HCT116 (cell line): Measurements from ENCODE around the gene CPNE5. TPM values are rescaled to one million over a fixed set of nuclear protein-coding genes. Genes with fewer than 3 reads are reported as not detected.

ENCODE experiments used
- ATAC-seq: fragments of 200-7000 bp; cut with Tn5 transposase; 2 replicates; pipeline ENCODE4 v1.9.1; 2020; ENCODE audit warnings: mild to moderate bottlenecking, moderate library complexity
- BruUV-seq: library from RNA; stranded (reverse); fragments of 400-500 nt; replicated peaks from 2 replicates; lab custom pipeline; 2021; lab: Mats Ljungman, UMichigan
- CTCF ChIA-PET: fragments of 300-600 bp; sonication (Branson Sonifier 250); formaldehyde crosslinking; loops from one replicate; lab custom pipeline; 2021; ENCODE audit warnings: antibody characterized with exemption; lab: Charles Lee
- POLR2A ChIA-PET: fragments of 300-600, 350-600 bp; sonication (Branson Sonifier 250); formaldehyde crosslinking; loops from one replicate; lab custom pipeline; 2021; ENCODE audit warnings: antibody characterized with exemption; lab: Charles Lee
- RAD21 ChIA-PET, 2 experiments: fragments of 300-600 bp; sonication (Branson Sonifier 250); formaldehyde crosslinking; loops; one replicate each; lab custom pipeline; 2023; ENCODE audit warnings: low total read pairs in 2 of 2; ENCODE audit not compliant: uncharacterized antibody in 2 of 2, unreplicated experiment in 2 of 2, low non-redundant PET in 1 of 2; lab: Charles Lee
- DNase-seq: peaks from one replicate; pipeline ENCODE4 v3.0.0-alpha.2; 2010; ENCODE audit warnings: low read depth, low spot score
- H2AFZ ChIP-seq: fragments of 200-600 bp; shearing (Covaris generic), sonication (generic); 2 replicates; pipeline ENCODE4 v1.6.1; 2017; ENCODE audit warnings: low read depth, mixed run types, mixed read lengths, antibody characterized with exemption, low read length; ENCODE audit not compliant: poor library complexity, severe bottlenecking
- H3K27ac ChIP-seq: 2 replicates; pipeline ENCODE4 v1.5.1; 2012; ENCODE audit warnings: low read depth, low read length
- H3K27me3 ChIP-seq: fragments of 200-600 bp; sonication (generic); 2 replicates; pipeline ENCODE4 v1.6.1; 2016; ENCODE audit warnings: mixed run types, low read length, mixed read lengths; ENCODE audit not compliant: insufficient read depth
- H3K36me3 ChIP-seq, 2 experiments: fragments of 200-500 bp in 1 of 2; fragments of 200-600 bp in 1 of 2; sonication (Bioruptor generic) in 1 of 2; sonication (generic) in 1 of 2; 2 replicates each; pipeline versions ENCODE4 v1.5.1 to v1.6.1; 2014 to 2016; ENCODE audit warnings: low read length in 2 of 2, inconsistent platforms in 1 of 2, mixed read lengths in 1 of 2, mixed run types in 1 of 2; ENCODE audit not compliant: insufficient read depth in 2 of 2, control insufficient read depth in 1 of 2
- H3K4me1 ChIP-seq, 2 experiments: fragments of 200-600 bp in 1 of 2; sonication (generic) in 1 of 2; 2 replicates each; pipeline versions ENCODE4 v1.5.1 to v1.6.1; 2012 to 2017; ENCODE audit warnings: low read length in 2 of 2, inconsistent platforms in 1 of 2, mild to moderate bottlenecking in 1 of 2, mixed read lengths in 1 of 2, mixed run types in 1 of 2, moderate library complexity in 1 of 2; ENCODE audit not compliant: insufficient read depth in 2 of 2, control insufficient read depth in 1 of 2
- H3K4me2 ChIP-seq: fragments of 200-600 bp; sonication (generic); 2 replicates; pipeline ENCODE4 v1.6.1; 2017; ENCODE audit warnings: mixed run types, low read length, mixed read lengths
- H3K4me3 ChIP-seq, 2 experiments: fragments of 200-600 bp in 1 of 2; sonication (generic) in 1 of 2; replicated peaks in 1 of 2; 2 replicates each; pipeline ENCODE4 v1.5.1; 2011 to 2016; ENCODE audit warnings: low read length in 2 of 2, control low read depth in 1 of 2, low read depth in 1 of 2, mild to moderate bottlenecking in 1 of 2, mixed read lengths in 1 of 2, mixed run types in 1 of 2
- H3K79me2 ChIP-seq: fragments of 200-600 bp; sonication (generic); 2 replicates; pipeline ENCODE4 v1.6.1; 2017; ENCODE audit warnings: mild to moderate bottlenecking, mixed run types, low read length, moderate library complexity, mixed read lengths; ENCODE audit not compliant: insufficient read depth
- H3K9ac ChIP-seq: fragments of 200-600 bp; sonication (generic); 2 replicates; pipeline ENCODE4 v1.6.1; 2016; ENCODE audit warnings: low read length, mixed read lengths
- H3K9me2 ChIP-seq: fragments of 200-600 bp; sonication (generic), shearing (Covaris generic); 2 replicates; pipeline ENCODE4 v1.6.1; 2017; ENCODE audit warnings: mixed run types, mild to moderate bottlenecking, moderate library complexity; ENCODE audit not compliant: insufficient read depth
- H3K9me3 ChIP-seq, 2 experiments: fragments of 200-500 bp in 1 of 2; fragments of 200-600 bp in 1 of 2; sonication (Bioruptor generic) in 1 of 2; sonication (generic) in 1 of 2; 2 replicates each; pipeline ENCODE4 v1.6.1; 2014 to 2017; ENCODE audit warnings: low read length in 2 of 2, mixed read lengths in 2 of 2, inconsistent platforms in 1 of 2, low read depth in 1 of 2, mild to moderate bottlenecking in 1 of 2, mixed run types in 1 of 2, moderate library complexity in 1 of 2; ENCODE audit not compliant: control insufficient read depth in 1 of 2, insufficient read depth in 1 of 2
- H4K20me1 ChIP-seq: fragments of 200-600 bp; sonication (generic), shearing (Covaris generic); 2 replicates; pipeline ENCODE4 v1.6.1; 2017; ENCODE audit warnings: mixed run types, mild to moderate bottlenecking, moderate library complexity; ENCODE audit not compliant: insufficient read depth
- CTCF ChIP-seq, 3 experiments: fragments of 200-600 bp in 1 of 3; sonication (generic) in 1 of 3; IDR thresholded peaks in 2 of 3; conservative IDR thresholded peaks in 1 of 3; 2 replicates each; pipeline ENCODE4 v1.5.1; 2012 to 2017; ENCODE audit warnings: low read depth in 2 of 3, low read length in 2 of 3, antibody characterized with exemption in 1 of 3, borderline replicate concordance in 1 of 3, control low read depth in 1 of 3, mild to moderate bottlenecking in 1 of 3, mixed read lengths in 1 of 3, mixed run types in 1 of 3, moderate library complexity in 1 of 3; ENCODE audit not compliant: insufficient read depth in 1 of 3
- ELF1 ChIP-seq: IDR thresholded peaks from 2 replicates; pipeline ENCODE4 v1.6.1; 2012; ENCODE audit warnings: low read depth, borderline replicate concordance
- FOSL1 ChIP-seq: IDR thresholded peaks from 2 replicates; pipeline ENCODE4 v1.6.1; 2012; ENCODE audit warnings: low read depth
- POLR2A ChIP-seq: IDR thresholded peaks from 2 replicates; pipeline ENCODE4 v1.7.0; 2011; ENCODE audit warnings: borderline replicate concordance; ENCODE audit not compliant: insufficient read depth, insufficient read length; ENCODE audit errors: extremely low read depth
- POLR2AphosphoS5 ChIP-seq: IDR thresholded peaks from 2 replicates; pipeline ENCODE4 v1.6.1; 2011; ENCODE audit warnings: mild to moderate bottlenecking, low read depth, low read length, moderate library complexity
- RAD21 ChIP-seq: IDR thresholded peaks from 2 replicates; pipeline ENCODE4 v1.6.1; 2012; ENCODE audit warnings: low read depth, mild to moderate bottlenecking
- REST ChIP-seq: IDR thresholded peaks from 2 replicates; pipeline ENCODE4 v1.6.1; 2012; ENCODE audit warnings: low read depth
- SRF ChIP-seq: IDR thresholded peaks from 2 replicates; pipeline ENCODE4 v1.6.1; 2012; ENCODE audit warnings: low read depth
- YY1 ChIP-seq: IDR thresholded peaks from 2 replicates; pipeline ENCODE4 v1.6.1; 2011; ENCODE audit warnings: low read length, low read depth, moderate library complexity, mild to moderate bottlenecking; ENCODE audit not compliant: insufficient replicate concordance; ENCODE audit errors: extremely low read depth
- ZBTB33 ChIP-seq: IDR thresholded peaks from 2 replicates; pipeline ENCODE4 v1.6.1; 2011; ENCODE audit warnings: mild to moderate bottlenecking, low read length, moderate library complexity; ENCODE audit not compliant: insufficient replicate concordance; ENCODE audit errors: extremely low read depth
- intact Hi-C: fragments of 100-400 bp; cut with micrococcal nuclease; formaldehyde crosslinking; loops from 2 replicates; pipeline ENCODE4 v1.10.0; 2022
- total RNA-seq: library from RNA; stranded (reverse); gene quantifications from one replicate; pipeline ENCODE4 v1.2.1, GENCODE V29; 2021; ENCODE audit not compliant: unreplicated experiment

The CPNE5 gene
- total RNA-seq, 1 experiment from 2014 or later, result not detected

- DNase-seq, result no peak
- ATAC-seq, result peak; percentile 71
- Histone ChIP-seq H2AFZ (no peak overlapping the region), H4K20me1 (no peaks in the 10 kb centered on the region), H3K9me2 (no peaks in the 10 kb centered on the region), H3K9me3 (no peaks in the 10 kb centered on the region), H3K79me2 (no peaks in the 10 kb centered on the region), H3K4me3 (no peak overlapping the region), H3K36me3 (no peaks in the 10 kb centered on the region), H3K9ac (no peak overlapping the region), H3K27ac (no peak overlapping the region), H3K27me3 (no peaks in the 10 kb centered on the region), H3K4me2 (no peak overlapping the region), H3K4me1 (no peaks in the 10 kb centered on the region; a peak in 1 of 4 replicates)
- intact Hi-C loops, result no loop called here
- POLR2A ChIA-PET, result no interaction called here
- CTCF ChIA-PET, result interaction anchor here (1.5 kb wide), 1 partner anchor 28 kb away, joined by 4 read pairs; no protein-coding TSS in a partner anchor
- TF ChIP-seq POLR2AphosphoS5 (no peak), CTCF (IDR thresholded peaks at IDR 0.05 in 2 of 3, conservative IDR thresholded peaks at IDR 0.05 in 1 of 3; ENCODE audit: borderline replicate concordance in 1 of 3, insufficient read depth in 1 of 3, low read depth in 2 of 3, low read length in 2 of 3) (peak in 2 of 3 experiments; percentile 22 to 24; a peak in 3 of 6 replicates), REST (no peak), ELF1 (no peak), RAD21 (peak; percentile 43), SRF (no peak), POLR2A (no peak), YY1 (no peak), FOSL1 (no peak), ZBTB33 (no peak)
- BruUV-seq, result no TSS peak
- RAD21 ChIA-PET, result no interaction called here
Measured at GRCh38 chr6:36731622-36732310, 107.5 kb downstream of the CPNE5 start.
